HEK293T (cell line): Measurements from ENCODE around the gene MCCD1.

Source experiments
- BHLHE40 ChIP-seq: fragments of 450-650 bp; IDR thresholded peaks from 2 replicates; pipeline ENCODE4 v1.6.1; 2016; ENCODE audit warnings: mild to moderate bottlenecking, moderate library complexity, borderline replicate concordance
- CTBP1 ChIP-seq: fragments of 450-650 bp; IDR thresholded peaks from 2 replicates; pipeline ENCODE4 v1.6.1; 2016; ENCODE audit warnings: borderline replicate concordance
- ELF4 ChIP-seq: fragments of 450-650 bp; IDR thresholded peaks from 2 replicates; pipeline ENCODE4 v1.6.1; 2017; ENCODE audit warnings: antibody characterized with exemption
- FOXA1 ChIP-seq: fragments of 450-650 bp; IDR thresholded peaks from 2 replicates; pipeline ENCODE4 v1.6.1; 2016; ENCODE audit warnings: mild to moderate bottlenecking
- FOXK2 ChIP-seq: fragments of 450-650 bp; IDR thresholded peaks from 2 replicates; pipeline ENCODE4 v1.6.1; 2016; ENCODE audit warnings: mild to moderate bottlenecking
- FOXM1 ChIP-seq: fragments of 450-650 bp; IDR thresholded peaks from 2 replicates; pipeline ENCODE4 v1.6.1; 2017; ENCODE audit warnings: mild to moderate bottlenecking, borderline replicate concordance
- L3MBTL2 ChIP-seq: fragments of 450-650 bp; conservative IDR thresholded peaks from 2 replicates; pipeline ENCODE4 v1.6.1; 2016; ENCODE audit warnings: mild to moderate bottlenecking
- LEF1 ChIP-seq: fragments of 450-650 bp; IDR thresholded peaks from 2 replicates; pipeline ENCODE4 v1.6.1; 2017; ENCODE audit warnings: mild to moderate bottlenecking, borderline replicate concordance
- NFRKB ChIP-seq: fragments of 450-650 bp; IDR thresholded peaks from 2 replicates; pipeline ENCODE4 v1.6.1; 2016; ENCODE audit warnings: mild to moderate bottlenecking, moderate library complexity
- SP1 ChIP-seq: fragments of 450-650 bp; IDR thresholded peaks from 2 replicates; pipeline ENCODE4 v1.6.1; 2017
- SUZ12 ChIP-seq: fragments of 450-650 bp; IDR thresholded peaks from 2 replicates; pipeline ENCODE4 v1.6.1; 2016; ENCODE audit warnings: mild to moderate bottlenecking
- TARDBP ChIP-seq: fragments of 450-650 bp; IDR thresholded peaks from 2 replicates; pipeline ENCODE4 v1.6.1; 2016
- ZNF384 ChIP-seq: fragments of 450-650 bp; IDR thresholded peaks from 2 replicates; pipeline ENCODE4 v1.6.1; 2016
- TF ChIP-seq, protein P1 (sequence below): fragments of 450-650 bp; IDR thresholded peaks from 2 replicates; pipeline ENCODE4 v1.6.1; 2016

GRCh38 chr6:31546339-31546957 lies 17.7 kb downstream of the MCCD1 start, which contains the start of gene ATP6V1G2:
- no peak for TF ChIP-seq ZNF384
- TF ChIP-seq SP1, result no peak
- TF ChIP-seq ELF4, result 0 out of 2 replicates have a peak, but pooled peaks have one; percentile 17
- TF ChIP-seq CTBP1, result peak; percentile 88
- TF ChIP-seq FOXM1, result no peak
- no peak for TF ChIP-seq NFRKB
- no peak for TF ChIP-seq TARDBP
- TF ChIP-seq, protein P1, sequence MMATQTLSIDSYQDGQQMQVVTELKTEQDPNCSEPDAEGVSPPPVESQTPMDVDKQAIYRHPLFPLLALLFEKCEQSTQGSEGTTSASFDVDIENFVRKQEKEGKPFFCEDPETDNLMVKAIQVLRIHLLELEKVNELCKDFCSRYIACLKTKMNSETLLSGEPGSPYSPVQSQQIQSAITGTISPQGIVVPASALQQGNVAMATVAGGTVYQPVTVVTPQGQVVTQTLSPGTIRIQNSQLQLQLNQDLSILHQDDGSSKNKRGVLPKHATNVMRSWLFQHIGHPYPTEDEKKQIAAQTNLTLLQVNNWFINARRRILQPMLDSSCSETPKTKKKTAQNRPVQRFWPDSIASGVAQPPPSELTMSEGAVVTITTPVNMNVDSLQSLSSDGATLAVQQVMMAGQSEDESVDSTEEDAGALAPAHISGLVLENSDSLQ, result 0 out of 2 replicates have a peak, but pooled peaks have one; percentile 8
- TF ChIP-seq BHLHE40, result no peak
- TF ChIP-seq L3MBTL2, result no peak
- TF ChIP-seq SUZ12, result no peak
- TF ChIP-seq FOXK2, result no peak
- TF ChIP-seq FOXA1, result no peak
- TF ChIP-seq LEF1, result no peak
